Activated CD4-positive, alpha-beta T cell treated with anti-CD3 and anti-CD28 coated beads, Interleukin-2, Interleukin-4, amounts not matched to agents 100 ng/mL and 50 ng/mL, durations not matched to agents 16 hours and 8 hours (primary cell): ENCODE measurements around the gene RIGI.
"Not testable (repeated sequence)": the region's sequence is repeated elsewhere in the genome, so short reads cannot be mapped to it uniquely, and the experiment has no call there.

Experiments
- DNase-seq: peaks from one replicate; pipeline ENCODE4 v3.0.0-alpha.2; 2020; ENCODE audit warnings: low spot score

Gene RIGI

GRCh38 chr9:32526041-32526706 lies at the start of gene RIGI:
TSS of gene RIGI (minus strand) at chr9:32526196. CDS start at chr9:32526166, 30 bp downstream.
- peak; percentile 68 for DNase-seq

- no peak for DNase-seq
Measured at GRCh38 chr9:32574858-32575257, 48.9 kb upstream of the RIGI start.

- no peak for DNase-seq
Measured at GRCh38 chr9:32573821-32574220, 47.8 kb upstream of the RIGI start.

- peak; percentile 95 for DNase-seq
Measured at GRCh38 chr9:32572900-32573523, 47.0 kb upstream of the RIGI start, which contains the start of gene NDUFB6. TSS of gene NDUFB6 (minus strand) at chr9:32573159. CDS start at chr9:32573060, 99 bp downstream.

GRCh38 chr9:32571969-32572899 lies 46.2 kb upstream of the RIGI start:
- peak; percentile 80 for DNase-seq

DNA sequence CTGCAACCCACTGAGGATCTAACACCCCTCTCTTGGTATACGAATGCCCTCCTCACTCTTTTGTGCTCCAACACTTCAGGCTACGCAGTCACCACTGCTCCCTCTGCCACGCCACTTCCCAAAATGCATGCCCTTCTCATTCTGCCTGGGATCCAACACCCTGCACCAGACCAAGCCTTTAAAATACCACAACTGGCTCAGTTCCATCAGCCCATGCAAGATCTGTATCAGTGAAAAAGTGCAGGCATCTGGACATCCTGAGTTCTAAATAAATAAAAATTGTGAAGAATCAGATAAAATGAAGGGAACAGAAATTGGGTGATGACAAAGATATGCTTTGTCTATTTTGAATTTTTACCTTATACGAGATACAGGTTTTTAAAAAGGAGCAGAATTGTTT lies 44.3 kb upstream of the RIGI start:
- DNase-seq = no peak

DNA sequence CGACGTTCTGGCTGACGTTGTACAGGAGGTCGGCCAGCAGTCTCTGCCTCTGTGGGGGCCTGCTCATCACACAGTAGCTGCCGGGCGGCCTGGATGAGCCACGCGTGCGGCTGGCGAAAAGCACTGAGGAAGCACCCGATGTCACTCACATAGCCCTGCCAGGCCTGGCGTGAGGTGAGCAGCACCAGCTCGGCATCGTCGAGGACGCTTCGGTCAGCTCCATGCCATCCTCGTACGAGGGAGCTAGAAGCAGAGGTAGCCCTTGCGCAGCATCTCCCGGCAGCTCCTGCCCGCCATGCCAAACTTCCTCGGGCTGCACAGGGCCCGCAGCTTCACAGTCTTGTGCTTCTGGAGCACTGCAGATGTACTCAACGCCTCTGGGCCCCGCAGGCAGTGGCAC lies 40.8 kb upstream of the RIGI start:
- no peak for DNase-seq

DNA sequence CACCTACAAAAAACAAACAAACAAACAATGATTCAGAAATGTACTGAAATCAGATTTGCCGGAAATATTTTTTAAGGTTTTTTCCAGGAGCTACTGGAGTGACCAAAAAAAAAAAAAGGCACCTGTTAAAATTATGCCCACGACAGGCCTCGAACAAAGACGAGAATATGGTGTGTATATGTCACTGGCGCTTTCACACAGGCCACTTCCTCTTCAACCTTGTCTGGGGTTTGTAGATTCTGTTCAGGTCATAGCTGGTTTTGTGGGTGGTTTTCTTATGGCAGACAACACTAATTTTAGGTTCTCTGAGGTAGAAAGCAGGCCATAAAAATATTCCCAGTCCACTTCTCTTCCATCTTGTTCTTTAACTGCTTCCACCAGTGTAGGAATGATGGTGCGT lies 40.0 kb upstream of the RIGI start:
- DNase-seq = no peak

DNA sequence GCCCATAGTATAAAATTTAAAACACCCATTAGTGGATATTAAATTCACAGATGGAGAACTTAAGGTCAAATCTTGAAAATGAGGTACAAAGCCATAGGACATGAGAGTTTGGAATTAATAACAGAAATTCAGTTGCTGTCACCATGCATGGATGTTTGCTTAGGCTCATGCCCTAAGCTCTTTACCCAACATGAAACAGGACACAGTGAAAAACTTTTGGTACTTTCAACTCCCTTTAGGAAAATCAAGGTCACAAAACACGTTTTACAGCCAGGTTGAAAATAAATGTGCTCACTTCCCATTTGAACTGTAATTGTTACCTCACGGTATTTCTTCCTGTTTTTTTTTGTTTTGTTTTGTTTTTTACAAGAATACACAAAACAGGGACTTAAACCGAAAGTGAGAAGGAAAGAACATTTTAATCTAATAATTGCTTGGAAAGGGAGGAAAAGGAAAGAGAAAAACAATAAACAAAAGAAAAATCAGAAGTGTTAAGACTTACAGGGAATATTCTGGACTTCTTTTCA lies 32.5 kb upstream of the RIGI start:
- no peak for DNase-seq

- no peak for DNase-seq
Measured at GRCh38 chr9:32554591-32554990, 28.6 kb upstream of the RIGI start.

GRCh38 chr9:32554107-32554506 lies 28.1 kb upstream of the RIGI start:
- no peak for DNase-seq

DNA sequence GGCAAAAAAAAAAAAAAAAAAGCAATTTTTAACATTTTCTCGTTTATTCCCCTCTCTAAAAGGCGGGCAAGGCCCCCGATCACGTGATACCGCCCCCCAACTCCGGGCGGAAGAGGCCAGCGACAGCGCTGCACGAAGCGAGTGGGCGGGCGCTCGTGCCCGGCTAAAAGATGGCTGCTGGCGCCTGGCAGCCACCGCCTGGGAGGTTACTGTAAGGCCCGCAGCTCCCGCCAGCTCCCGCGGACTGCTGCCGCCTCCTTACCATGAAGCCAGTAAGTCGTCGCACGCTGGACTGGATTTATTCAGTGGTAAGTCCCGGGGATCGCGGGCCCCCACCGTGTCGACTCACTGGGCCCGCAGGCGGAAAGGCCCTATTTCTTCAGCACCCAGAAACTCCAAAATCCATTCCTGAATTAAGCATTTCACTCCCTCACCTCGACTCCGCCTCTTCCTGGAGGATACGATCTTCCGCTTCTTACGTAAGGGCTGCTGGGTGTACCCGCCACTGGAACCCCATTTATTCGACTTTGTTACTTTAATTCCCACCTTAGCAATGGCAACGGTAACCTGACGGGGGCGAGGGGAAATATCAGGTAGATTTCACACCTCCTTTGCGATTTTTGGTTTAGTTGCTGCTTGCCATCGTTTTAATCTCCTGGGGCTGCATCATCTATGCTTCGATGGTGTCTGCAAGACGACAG lies 26.3 kb upstream of the RIGI start, which contains the start of the genes SMIM27 and TOPORS:
Gene SMIM27, plus strand, starts transcription at position 156 of the 701 bp plus-strand sequence. Its CDS starts 108 bp downstream, at position 264.
Gene TOPORS, minus strand, starts transcription at position 415 of the 701 bp plus-strand sequence. Its CDS starts 150 bp downstream, at position 265.
- DNase-seq = peak; percentile 90

DNA sequence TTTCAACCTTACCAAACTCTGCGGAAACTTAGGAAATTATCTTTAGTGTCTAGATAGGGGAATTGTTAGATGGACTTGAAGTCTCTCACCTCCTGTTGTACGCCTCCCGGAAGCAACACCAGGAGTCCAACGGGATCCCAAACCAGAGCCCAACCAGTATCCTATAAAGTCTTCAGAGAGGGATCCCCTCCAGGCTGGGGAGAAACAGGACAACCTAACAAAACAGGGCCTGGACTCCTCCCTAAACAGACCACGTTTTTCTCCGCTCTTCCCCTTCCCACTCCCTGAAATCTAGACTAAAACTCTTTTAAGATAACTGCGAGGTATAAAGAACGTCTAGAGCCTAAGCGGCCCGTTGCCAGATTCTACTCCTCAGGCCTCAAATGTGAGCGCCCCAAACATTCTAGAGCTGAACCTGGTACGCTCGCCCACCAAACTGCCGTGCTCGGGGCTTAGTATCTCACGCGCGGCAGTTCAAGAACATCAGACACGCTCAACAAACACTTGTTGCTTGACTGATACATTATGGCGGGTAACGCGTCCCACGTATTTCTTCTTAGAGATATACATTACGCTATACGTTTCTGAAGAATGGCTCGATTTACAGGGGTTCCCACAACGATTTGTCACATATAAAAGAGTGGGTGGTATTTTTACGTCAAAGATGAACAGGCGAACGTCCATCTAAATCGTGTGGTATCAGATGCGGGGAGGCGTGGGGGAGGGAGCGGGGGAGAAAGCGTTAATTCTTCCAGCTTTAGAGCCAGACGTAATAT lies 25.5 kb upstream of the RIGI start:
- DNase-seq = peak; percentile 31

DNA sequence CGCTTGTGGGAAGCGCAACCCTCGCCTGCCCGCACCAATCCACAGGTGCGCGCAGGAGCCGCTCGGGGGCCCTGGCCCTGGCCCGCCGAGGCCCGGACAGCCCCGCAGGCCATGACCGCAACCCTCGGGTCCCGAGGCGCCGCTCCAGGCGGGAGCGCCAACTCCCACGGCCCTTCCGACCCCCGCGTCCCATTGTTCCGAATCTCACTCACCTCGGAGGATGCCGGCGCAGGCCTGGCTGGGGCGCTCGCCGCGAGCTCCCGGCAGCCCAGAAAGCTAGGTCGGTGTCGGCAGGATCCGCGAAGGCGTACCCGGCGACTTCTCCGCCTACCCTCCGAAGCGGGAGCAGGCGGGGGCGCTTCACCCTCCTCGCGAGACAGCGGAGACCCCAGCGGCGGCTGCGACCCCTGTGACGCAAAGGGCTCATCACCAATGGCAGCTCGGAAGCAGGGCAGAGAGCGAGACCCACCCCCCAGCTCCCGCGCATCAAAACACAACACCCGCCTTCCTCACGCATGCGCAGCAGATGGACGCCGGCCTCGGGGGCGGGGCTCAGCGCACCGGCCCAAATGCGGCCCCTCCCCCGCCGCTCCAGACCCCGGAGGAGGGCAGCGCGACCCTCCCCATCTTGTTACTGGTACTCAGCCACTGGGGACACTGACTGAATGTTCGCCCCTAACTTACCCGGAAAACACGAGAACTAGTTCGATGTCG lies 24.7 kb upstream of the RIGI start:
- peak; percentile 93 for DNase-seq

GRCh38 chr9:32550150-32550561 lies 24.2 kb upstream of the RIGI start:
- DNase-seq = no peak

GRCh38 chr9:32548213-32548612 lies 22.2 kb upstream of the RIGI start:
- DNase-seq = not testable (repeated sequence)

DNA sequence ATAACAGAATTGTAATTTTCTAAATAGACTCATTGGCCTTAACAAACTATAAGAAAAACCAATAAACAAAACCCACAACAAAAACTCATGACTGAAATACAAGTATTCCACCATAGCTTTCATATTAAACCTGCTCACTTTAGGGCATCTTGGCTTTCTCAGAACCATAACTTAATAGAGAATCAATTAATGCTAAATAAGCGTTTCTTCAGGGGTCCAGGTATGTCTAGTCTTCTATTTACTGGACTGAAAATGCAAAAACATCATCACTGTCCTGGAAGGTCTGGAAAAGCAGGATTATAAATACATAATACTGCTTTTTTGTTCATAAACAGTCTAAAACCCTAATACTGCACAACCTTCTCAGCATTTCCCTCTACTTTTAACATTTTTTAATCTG lies 19.9 kb upstream of the RIGI start:
- DNase-seq = no peak

- no peak for DNase-seq
Measured at GRCh38 chr9:32543047-32543446, 17.1 kb upstream of the RIGI start.

- no peak for DNase-seq
Measured at GRCh38 chr9:32533816-32534215, 7.8 kb upstream of the RIGI start.

DNA sequence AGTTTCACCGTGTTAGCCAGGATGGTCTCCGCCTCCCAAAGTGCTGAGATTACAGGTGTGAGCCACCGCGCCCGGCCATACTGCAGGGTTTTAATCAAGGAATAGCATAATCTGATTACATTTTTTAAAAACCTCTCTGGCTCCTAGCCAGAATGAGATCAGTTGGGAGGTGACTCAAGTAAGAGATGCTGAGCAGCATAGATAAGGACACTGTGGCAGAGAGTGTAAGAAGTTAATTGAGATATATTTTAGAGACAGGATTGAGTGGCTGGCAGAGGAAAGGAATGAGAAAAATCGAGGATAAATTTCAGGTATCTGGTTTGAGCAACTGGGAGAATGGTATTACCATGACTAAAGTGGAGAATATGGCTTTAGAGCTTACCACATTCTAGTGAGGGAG lies 7.3 kb upstream of the RIGI start:
- DNase-seq = no peak
